H1 (cell line): ENCODE results near the gene CD99. TPM values are rescaled to one million over a fixed set of nuclear protein-coding genes. Genes with fewer than 3 reads are reported as not detected.

Experiments used
- CTCF ChIA-PET: fragments of 300-600 bp; sonication (Branson Sonifier 250); formaldehyde crosslinking; loops from one replicate; lab custom pipeline; 2021; ENCODE audit not compliant: partially characterized antibody; lab: Charles Lee
- POLR2A ChIA-PET: fragments of 300-600 bp; sonication (Branson Sonifier 250); formaldehyde crosslinking; loops from one replicate; lab custom pipeline; 2021; ENCODE audit warnings: inconsistent platforms; ENCODE audit not compliant: partially characterized antibody; lab: Charles Lee
- DNase-seq, 2 experiments: peaks; one replicate each; pipeline versions ENCODE4 v3.0.0 to v3.0.0-alpha.2; 2010 to 2022; ENCODE audit warnings: low spot score in 2 of 2, low read depth in 1 of 2, mixed read lengths in 1 of 2
- FAIRE-seq: peaks from 2 replicates; lab custom pipeline; 2011; peaks lifted over from hg19 to GRCh38; lab: Jason Lieb, UNC
- H2AFZ ChIP-seq: 2 replicates; pipeline ENCODE4 v1.8.1; 2012; ENCODE audit warnings: low read length, inconsistent platforms
- H2AK5ac ChIP-seq: 2 replicates; pipeline ENCODE4 v1.6.1; 2013; ENCODE audit warnings: low read depth, low read length
- H2BK120ac ChIP-seq: replicated peaks from 2 replicates; pipeline ENCODE3; 2013; ENCODE audit warnings: low read depth, low read length, inconsistent platforms
- H2BK12ac ChIP-seq: 2 replicates; pipeline ENCODE4 v1.6.1; 2013; ENCODE audit warnings: low read depth, low read length
- H2BK15ac ChIP-seq: 2 replicates; pipeline ENCODE4 v1.6.1; 2013; ENCODE audit warnings: low read length
- H2BK20ac ChIP-seq: 2 replicates; pipeline ENCODE4 v1.6.1; 2013; ENCODE audit warnings: low read length
- H2BK5ac ChIP-seq: 2 replicates; pipeline ENCODE4 v1.6.1; 2013; ENCODE audit warnings: low read depth, low read length
- H3K14ac ChIP-seq: 2 replicates; pipeline ENCODE4 v1.6.1; 2013; ENCODE audit warnings: inconsistent platforms; ENCODE audit not compliant: insufficient read length
- H3K18ac ChIP-seq: 2 replicates; pipeline ENCODE4 v1.6.1; 2013; ENCODE audit warnings: low read length; ENCODE audit errors: extremely low read depth
- H3K23ac ChIP-seq: 2 replicates; pipeline ENCODE4 v1.6.1; 2013; ENCODE audit warnings: inconsistent platforms; ENCODE audit not compliant: insufficient read length
- H3K23me2 ChIP-seq: 2 replicates; pipeline ENCODE4 v1.6.1; 2013; ENCODE audit warnings: low read depth, low read length
- H3K27ac ChIP-seq: 2 replicates; pipeline ENCODE4 v1.6.1; 2011; ENCODE audit warnings: low read depth, low read length, inconsistent platforms
- H3K27me3 ChIP-seq, 4 experiments: replicated peaks in 1 of 4; 1 replicate in 1 of 4; 2 replicates in 3 of 4; pipeline versions ENCODE4 v1.6.1 to v1.8.1; 2011 to 2013; ENCODE audit warnings: low read length in 3 of 4, mild to moderate bottlenecking in 3 of 4, inconsistent platforms in 2 of 4, mixed read lengths in 2 of 4, moderate library complexity in 1 of 4; ENCODE audit not compliant: control insufficient read depth in 3 of 4, insufficient read depth in 3 of 4; ENCODE audit errors: extremely low read depth in 1 of 4
- H3K36me3 ChIP-seq, 4 experiments: 2 replicates each; pipeline versions ENCODE4 v1.6.1 to v1.8.1; 2011 to 2013; ENCODE audit warnings: mild to moderate bottlenecking in 4 of 4, low read length in 3 of 4, moderate library complexity in 2 of 4, control low read depth in 1 of 4, inconsistent platforms in 1 of 4; ENCODE audit not compliant: insufficient read depth in 4 of 4, control insufficient read depth in 2 of 4
- H3K4ac ChIP-seq: replicated peaks from 2 replicates; pipeline ENCODE3; 2013; ENCODE audit warnings: low read length, low read depth, mixed read lengths, inconsistent platforms; ENCODE audit not compliant: insufficient read length
- H3K4me1 ChIP-seq, 4 experiments: replicated peaks in 1 of 4; 1 replicate in 1 of 4; 2 replicates in 3 of 4; pipeline versions ENCODE4 v1.6.1 to v1.8.1; 2011 to 2013; ENCODE audit warnings: low read length in 3 of 4, inconsistent platforms in 2 of 4, mixed read lengths in 1 of 4; ENCODE audit not compliant: insufficient read depth in 4 of 4, control insufficient read depth in 3 of 4
- H3K4me2 ChIP-seq, 2 experiments: 2 replicates each; pipeline versions ENCODE4 v1.6.1 to v1.8.1; 2011 to 2013; ENCODE audit warnings: low read depth in 2 of 2, low read length in 2 of 2, control low read depth in 1 of 2, inconsistent platforms in 1 of 2, mild to moderate bottlenecking in 1 of 2; ENCODE audit not compliant: insufficient read depth in 1 of 2
- H3K4me3 ChIP-seq, 4 experiments: fragments of 200-600, 300-600 bp in 1 of 4; sonication (generic), shearing (Covaris generic), sonication (Bioruptor Twin) in 1 of 4; 2 replicates each; pipeline versions ENCODE4 v1.5.1 to v1.8.1; 2011 to 2016; ENCODE audit warnings: low read length in 4 of 4, low read depth in 3 of 4, control low read depth in 2 of 4, inconsistent platforms in 2 of 4, mild to moderate bottlenecking in 2 of 4, mixed read lengths in 1 of 4, moderate library complexity in 1 of 4; ENCODE audit not compliant: insufficient read depth in 2 of 4; ENCODE audit errors: extremely low read depth in 1 of 4
- H3K56ac ChIP-seq: replicated peaks from 2 replicates; pipeline ENCODE3; 2013; ENCODE audit warnings: low read depth, mild to moderate bottlenecking, mixed read lengths, low read length, inconsistent platforms; ENCODE audit not compliant: insufficient read length
- H3K79me1 ChIP-seq: 2 replicates; pipeline ENCODE4 v1.6.1; 2013; ENCODE audit warnings: low read depth, low read length, control low read depth
- H3K79me2 ChIP-seq, 2 experiments: 2 replicates each; pipeline versions ENCODE4 v1.6.1 to v1.8.1; 2012 to 2013; ENCODE audit warnings: low read length in 2 of 2, mild to moderate bottlenecking in 2 of 2, inconsistent platforms in 1 of 2; ENCODE audit not compliant: insufficient read depth in 2 of 2, control insufficient read depth in 1 of 2
- H3K9ac ChIP-seq, 4 experiments: replicated peaks in 1 of 4; 1 replicate in 1 of 4; 2 replicates in 3 of 4; pipeline versions ENCODE4 v1.6.1 to v1.8.1; 2011 to 2013; ENCODE audit warnings: low read depth in 3 of 4, low read length in 3 of 4, control low read depth in 2 of 4, mild to moderate bottlenecking in 2 of 4, moderate library complexity in 2 of 4, inconsistent platforms in 1 of 4; ENCODE audit errors: extremely low read depth in 1 of 4
- H3K9me3 ChIP-seq, 2 experiments: 2 replicates each; pipeline versions ENCODE4 v1.6.1 to v1.8.1; 2012 to 2013; ENCODE audit warnings: mild to moderate bottlenecking in 2 of 2, moderate library complexity in 2 of 2, control low read depth in 1 of 2, inconsistent platforms in 1 of 2, low read depth in 1 of 2, low read length in 1 of 2, mixed read lengths in 1 of 2; ENCODE audit not compliant: insufficient read depth in 2 of 2
- H4K20me1 ChIP-seq, 2 experiments: replicated peaks in 1 of 2; 2 replicates each; pipeline versions ENCODE3 to v1.8.1; 2011 to 2013; ENCODE audit warnings: inconsistent platforms in 2 of 2, low read length in 2 of 2, mild to moderate bottlenecking in 1 of 2; ENCODE audit not compliant: insufficient read depth in 2 of 2, control insufficient read depth in 1 of 2
- H4K5ac ChIP-seq: 2 replicates; pipeline ENCODE4 v1.6.1; 2013; ENCODE audit warnings: low read length, low read depth, mixed read lengths, inconsistent platforms; ENCODE audit not compliant: insufficient read length
- H4K8ac ChIP-seq: 2 replicates; pipeline ENCODE4 v1.8.0; 2013; ENCODE audit warnings: mild to moderate bottlenecking, moderate library complexity, low read length, inconsistent platforms; ENCODE audit not compliant: insufficient read depth; ENCODE audit errors: extremely low read depth
- H4K91ac ChIP-seq: replicated peaks from 2 replicates; pipeline ENCODE3; 2013; ENCODE audit warnings: low read length, mixed read lengths, inconsistent platforms; ENCODE audit not compliant: insufficient read length
- ASH2L ChIP-seq: fragments of 200-600, 300-600 bp; sonication (generic); IDR thresholded peaks from one replicate; pipeline ENCODE4 v1.7.1; 2017; ENCODE audit warnings: low read length
- BACH1 ChIP-seq: IDR thresholded peaks from 2 replicates; pipeline ENCODE4 v1.6.1; 2012; ENCODE audit warnings: low read length, improper control_type of control experiment
- EZH2 ChIP-seq: fragments of 200-600 bp; sonication (generic); IDR thresholded peaks from 2 replicates; pipeline ENCODE4 v1.7.1; 2012; ENCODE audit warnings: low read depth, mild to moderate bottlenecking, moderate library complexity, low read length, inconsistent platforms; ENCODE audit not compliant: severe bottlenecking
- JUN ChIP-seq: IDR thresholded peaks from 2 replicates; pipeline ENCODE4 v1.6.1; 2011; ENCODE audit warnings: low read depth, mild to moderate bottlenecking, improper control_type of control experiment, low read length
- POLR2AphosphoS5 ChIP-seq: IDR thresholded peaks from 2 replicates; pipeline ENCODE4 v1.6.1; 2011; ENCODE audit warnings: low read depth, low read length
- RBBP5 ChIP-seq: IDR thresholded peaks from 2 replicates; pipeline ENCODE4 v1.7.1; 2012; ENCODE audit warnings: low read depth, mild to moderate bottlenecking, inconsistent platforms, low read length, moderate library complexity, borderline replicate concordance
- SIN3A ChIP-seq, 2 experiments: IDR thresholded peaks in 1 of 2; conservative IDR thresholded peaks in 1 of 2; 2 replicates each; pipeline ENCODE4 v1.6.1; 2011 to 2012; ENCODE audit warnings: low read length in 2 of 2, improper control_type of control experiment in 1 of 2, low read depth in 1 of 2, mild to moderate bottlenecking in 1 of 2
- WGBS, 2 experiments: shearing (Covaris generic) in 1 of 2; methylation state at CpG; one replicate each; pipeline versions ENCODE4 v1.1.6 to v1.1.7; 2013 to 2015; ENCODE audit warnings: low lambda C conversion rate in 2 of 2, mixed read lengths in 2 of 2, inconsistent platforms in 1 of 2, low coverage in 1 of 2, missing lambda C conversion rate in 1 of 2; ENCODE audit not compliant: insufficient replicate concordance in 2 of 2, insufficient coverage in 1 of 2, insufficient read length in 1 of 2; ENCODE audit errors: extremely low coverage in 1 of 2, missing lambda C conversion rate in 1 of 2; 5-methylcytosine and 5-hydroxymethylcytosine counted together
- polyA plus RNA-seq, 7 experiments: library from polyadenylated mRNA; depleted of rRNA in 3 of 7; stranded (reverse) in 5 of 7; unstranded in 2 of 7; fragments of >200 nt in 5 of 7; fragments of 200-250 nt in 2 of 7; gene quantifications; 1 replicate in 5 of 7; 2 replicates in 1 of 7; 4 replicates in 1 of 7; pipeline versions ENCODE4 v1.2.1 to v1.2.3, GENCODE V29; 2011 to 2013; ENCODE audit warnings: missing spikeins in 2 of 7, mixed read lengths in 2 of 7
- total RNA-seq: library from RNA; stranded (reverse); fragmentation: NEBNext Ultra II Directional; extraction: Animal tissue kit (Norgen Biotek cat#: 25700); gene quantifications from 2 replicates; pipeline ENCODE4 v1.2.1, GENCODE V29; 2021

The CD99 gene
- total and polyA plus RNA-seq, 2 of the 8 experiments (the other 6 are each of a cell fraction or from before 2014, with no cell fraction given): 30.1 to 47.8 TPM

DNA sequence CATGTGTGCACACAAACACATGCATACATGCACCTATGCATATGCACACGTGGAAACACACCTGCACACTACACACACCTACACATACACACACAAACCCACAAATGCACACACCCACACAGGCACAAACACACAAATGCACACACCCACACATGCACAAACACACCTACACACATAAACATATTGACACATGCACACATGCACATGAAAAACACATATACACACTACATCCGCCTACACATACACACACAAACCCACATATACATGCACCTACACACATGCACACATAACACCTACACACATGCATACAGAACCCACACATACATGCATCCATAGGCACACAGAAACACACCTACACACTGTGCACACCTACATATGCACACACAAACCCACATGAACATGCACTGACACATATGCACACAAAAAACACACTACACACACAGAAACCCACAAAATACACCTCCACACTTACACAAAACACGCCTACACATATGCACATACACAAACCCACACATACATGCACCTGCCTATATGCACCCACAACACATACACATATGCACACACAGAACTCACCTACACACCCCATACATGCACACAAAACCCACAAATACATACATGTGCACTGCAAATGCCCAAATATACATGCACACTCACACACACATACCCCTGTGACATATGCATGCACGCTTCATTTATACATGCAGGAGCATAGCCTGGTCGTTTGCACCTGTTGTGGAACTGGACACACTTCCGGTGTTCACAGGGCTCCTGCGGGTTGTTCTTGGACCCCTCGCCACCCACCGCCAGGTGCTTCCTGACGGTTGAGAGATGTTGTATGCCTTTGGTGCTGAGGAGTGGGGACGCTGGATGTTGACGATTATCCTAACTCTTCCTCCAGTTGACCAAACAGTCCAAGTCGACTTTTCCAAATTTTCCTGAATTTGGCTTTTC is 22.1 kb downstream of the CD99 start:
- Histone ChIP-seq H2BK12ac (peak overlapping the region; percentile 62; the same call in 1 of the 2 replicates), H2BK5ac (no peak overlapping the region; the same call in 1 of the 2 replicates), H3K79me2 (peaks cover 0 to 5% of the 10 kb centered on the region in 2 experiments; a peak in 1 of 4 replicates), H3K27ac (no peak overlapping the region), H3K9me3 (no peaks in the 10 kb centered on the region), H3K23ac (no peak overlapping the region), H3K4me3 (no peak overlapping the region), H4K91ac (peak overlapping the region; percentile 83), H4K20me1 (peaks cover 0 to 12% of the 10 kb centered on the region in 2 experiments), H4K8ac (no peak overlapping the region), H3K23me2 (peaks cover 5% of the 10 kb centered on the region; the same call in 1 of the 2 replicates), H3K56ac (no peak overlapping the region), H3K18ac (no peak overlapping the region), H2BK20ac (peak overlapping the region; percentile 73; the same call in 1 of the 2 replicates)
- POLR2A ChIA-PET: no interaction called here
- no peak for FAIRE-seq
- TF ChIP-seq SIN3A (conservative IDR thresholded peaks at IDR 0.05 in 1 of 2, IDR thresholded peaks at IDR 0.05 in 1 of 2; ENCODE audit: low read depth in 1 of 2, low read length in 2 of 2) (no peak), POLR2AphosphoS5 (no peak), RBBP5 (no peak), JUN (no peak), BACH1 (no peak), ASH2L (no peak), EZH2 (no peak)
- TF ChIP-seq, all 59 proteins: peak for 0
- Histone ChIP-seq H3K4me1 (peaks cover 0 to 17% (median 5%) of the 10 kb centered on the region in 4 experiments; a peak in 5 of 7 replicates), H3K4me2 (no peak overlapping the region), H2AK5ac (peak overlapping the region; percentile 93), H4K5ac (no peak overlapping the region), H3K14ac (no peak overlapping the region), H2BK15ac (peak overlapping the region; percentile 55; the same call in 1 of the 2 replicates), H3K9ac (no peak overlapping the region; a peak in 1 of 7 replicates), H3K79me1 (peaks cover 5% of the 10 kb centered on the region; the same call in 1 of the 2 replicates), H3K4ac (peak overlapping the region; percentile 49), H2BK120ac (peak overlapping the region; percentile 23), H2AFZ (no peak overlapping the region), H3K36me3 (peaks cover 0 to 3% (median 0%) of the 10 kb centered on the region in 4 experiments; a peak in 3 of 8 replicates), H3K27me3 (no peaks in the 10 kb centered on the region)
- no peak for DNase-seq
- CTCF ChIA-PET: no interaction called here
- WGBS, 2 experiments: 92 to 100% methylated on average over 1 to 13 of the region's 13 CpGs
